ENCODE measurements around the gene EPB42. TPM values are rescaled to one million over a fixed set of nuclear protein-coding genes. Genes with fewer than 3 reads are reported as not detected.
A peak's percentile ranks its signal among the peaks of the same experiment; 100 is the strongest.

Gene EPB42
- not detected in 2 replicates for total RNA-seq (2014; rRNA removed; shearing (Covaris generic))

GRCh38 chr15:43220991-43221403 lies at the start of gene EPB42:
EPB42 (minus strand) TSS chr15:43221018; CDS start chr15:43220825, 193 bp downstream.
- no peak for DNase-seq (ENCODE audit: low read depth)

- DNase-seq (ENCODE audit: low read depth): no peak
These were observed 49.4 kb upstream of the EPB42 start for GRCh38 chr15:43270113-43270665.

- DNase-seq (ENCODE audit: low read depth): peak; percentile 40
These were observed 47.6 kb upstream of the EPB42 start for GRCh38 chr15:43268111-43269105.

- no peak for DNase-seq (ENCODE audit: low read depth)
These were observed 46.6 kb upstream of the EPB42 start for GRCh38 chr15:43267439-43267838.

- no peak for DNase-seq (ENCODE audit: low read depth)
These were observed 46.0 kb upstream of the EPB42 start, which contains the start of gene TGM5 for GRCh38 chr15:43266834-43267233. TGM5 (minus strand) TSS chr15:43266928; CDS start chr15:43266849, 79 bp downstream.

- DNase-seq (ENCODE audit: low read depth): no peak
These were observed 45.6 kb upstream of the EPB42 start for GRCh38 chr15:43266386-43266785.

DNA sequence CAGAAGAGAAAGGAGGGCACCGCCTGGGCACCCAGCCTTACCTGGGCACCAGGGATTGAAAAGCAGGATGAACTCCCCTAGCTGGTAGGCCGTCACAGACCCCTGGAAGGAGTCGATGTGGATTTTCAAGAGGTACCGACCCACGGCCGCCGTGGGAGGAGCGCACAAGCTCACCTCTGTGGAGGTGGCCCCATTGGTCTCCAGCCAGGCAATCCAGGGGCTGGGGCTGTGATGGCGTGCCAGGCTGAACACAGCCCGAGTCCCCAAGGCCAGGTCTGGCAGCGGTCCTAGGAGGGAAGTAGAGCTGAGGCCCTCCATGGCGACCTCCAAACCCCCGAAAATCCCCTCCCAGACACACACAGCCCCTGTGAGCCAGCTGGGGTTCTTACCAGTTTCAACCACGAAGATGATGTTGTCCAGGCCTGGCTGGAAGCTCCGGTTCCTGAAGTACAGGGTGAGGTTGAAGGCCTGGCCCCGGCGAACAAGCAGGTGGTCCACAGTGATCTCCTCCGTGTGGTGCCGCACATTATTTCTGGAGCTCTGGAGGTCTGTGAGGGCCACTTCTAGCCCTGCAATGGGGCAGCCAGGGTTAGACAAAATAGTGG lies 39.3 kb upstream of the EPB42 start:
- no peak for DNase-seq (ENCODE audit: low read depth)

GRCh38 chr15:43258781-43259180 lies 38.0 kb upstream of the EPB42 start:
- no peak for DNase-seq (ENCODE audit: low read depth)

DNA sequence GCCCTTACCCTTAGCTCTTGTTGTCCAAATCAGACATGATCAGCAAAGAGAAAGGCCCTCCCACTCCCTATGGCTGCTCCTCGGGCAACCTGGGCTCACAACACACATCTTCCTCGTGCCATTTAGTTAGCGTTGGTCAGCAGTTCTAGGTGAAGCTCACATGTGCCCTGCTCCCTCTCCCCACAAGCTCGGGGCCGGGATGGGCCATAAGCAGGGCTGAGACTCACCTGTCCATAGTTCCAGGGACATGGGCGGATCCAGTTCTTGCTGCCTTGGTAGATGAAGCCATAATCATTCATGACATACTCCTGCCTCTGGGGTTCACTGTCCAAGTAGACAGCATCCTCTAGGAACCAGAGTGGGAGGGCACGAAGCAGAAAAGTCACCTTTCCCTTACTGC lies 35.5 kb upstream of the EPB42 start:
- no peak for DNase-seq (ENCODE audit: low read depth)

DNA sequence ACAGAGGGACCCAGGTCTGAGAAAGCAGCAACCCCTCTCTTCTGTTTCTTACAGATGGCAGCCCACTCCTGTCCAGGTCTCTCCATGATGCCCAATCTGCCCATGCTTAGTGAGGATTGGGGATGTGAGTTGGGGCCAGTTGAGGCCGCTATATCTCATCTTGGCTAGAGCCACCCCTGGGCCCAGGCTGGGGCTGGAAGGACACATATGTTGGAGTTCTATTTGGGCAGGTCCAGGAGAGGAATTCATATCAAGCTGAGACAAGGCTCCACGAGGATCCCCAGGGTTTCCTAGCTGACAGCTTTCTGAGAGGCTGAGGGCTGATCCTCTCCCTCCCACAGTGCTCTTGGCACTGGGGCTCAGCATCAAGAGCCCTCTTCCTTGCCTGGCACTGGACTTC lies 34.6 kb upstream of the EPB42 start:
- no peak for DNase-seq (ENCODE audit: low read depth)

DNA sequence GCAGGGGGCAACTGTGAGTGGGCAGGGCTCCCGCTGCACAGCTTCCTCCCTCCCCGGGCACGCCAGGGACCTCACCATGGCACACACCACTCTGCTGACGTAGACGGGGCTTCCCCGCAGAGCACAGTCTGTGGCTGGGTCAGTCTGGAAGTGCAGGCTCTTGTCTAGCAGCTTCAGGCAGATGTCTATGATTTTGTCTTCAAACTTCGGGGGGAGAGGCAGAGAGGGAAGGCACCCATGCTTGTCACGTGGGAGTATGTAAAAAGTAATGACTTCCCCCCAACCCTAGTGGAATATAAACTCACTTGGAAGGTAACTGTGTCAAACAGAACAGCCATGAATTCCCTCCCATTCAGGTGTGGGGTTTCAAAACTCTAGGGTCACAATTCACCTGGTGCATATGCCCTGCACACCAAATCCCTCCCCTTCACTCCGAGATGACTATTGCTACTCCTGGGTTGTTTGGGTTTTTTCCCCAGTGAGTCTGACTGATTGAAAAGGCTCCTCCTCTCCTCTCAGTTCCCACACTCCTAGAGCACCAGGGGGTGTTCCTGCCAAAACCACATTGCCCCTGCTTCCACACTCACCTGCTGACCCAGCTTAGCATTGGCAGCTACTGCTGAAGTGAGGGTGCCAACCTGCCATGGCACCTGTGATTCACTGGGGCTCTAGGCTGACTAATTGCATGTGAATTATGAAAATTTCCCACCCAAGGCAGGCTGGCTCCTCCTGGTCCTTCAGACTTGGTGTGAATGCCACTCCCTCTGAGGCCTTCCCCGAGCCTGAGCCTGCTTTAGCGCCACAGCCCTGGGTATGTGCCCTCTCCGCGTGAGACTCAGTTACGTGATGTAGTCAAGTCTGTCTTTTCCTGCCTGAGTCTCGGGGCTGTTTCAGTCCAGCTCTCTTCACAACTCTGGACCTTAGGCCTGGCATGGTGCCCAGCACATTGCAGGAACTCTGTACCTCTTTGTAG lies 32.9 kb upstream of the EPB42 start:
- DNase-seq (ENCODE audit: low read depth): peak; percentile 45

DNA sequence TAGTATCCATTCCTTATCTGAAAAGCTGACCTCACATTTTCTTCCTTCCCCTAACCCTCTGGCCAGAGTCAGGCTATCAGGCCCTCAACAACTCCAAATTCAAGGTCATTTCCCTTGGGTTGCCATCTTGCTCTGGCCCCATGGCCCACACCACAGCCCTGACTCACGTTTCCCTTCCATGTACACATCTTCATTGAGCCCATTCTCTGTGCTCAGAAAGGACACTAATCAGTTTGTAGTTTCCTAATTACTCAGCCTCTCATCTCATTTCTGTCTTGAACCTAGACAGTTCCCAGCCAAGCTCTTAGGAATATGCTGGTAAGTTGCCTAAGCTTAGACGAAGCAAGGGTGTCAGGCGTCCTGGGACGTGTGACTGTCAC lies 31.0 kb upstream of the EPB42 start:
- no peak for DNase-seq (ENCODE audit: low read depth)

DNA sequence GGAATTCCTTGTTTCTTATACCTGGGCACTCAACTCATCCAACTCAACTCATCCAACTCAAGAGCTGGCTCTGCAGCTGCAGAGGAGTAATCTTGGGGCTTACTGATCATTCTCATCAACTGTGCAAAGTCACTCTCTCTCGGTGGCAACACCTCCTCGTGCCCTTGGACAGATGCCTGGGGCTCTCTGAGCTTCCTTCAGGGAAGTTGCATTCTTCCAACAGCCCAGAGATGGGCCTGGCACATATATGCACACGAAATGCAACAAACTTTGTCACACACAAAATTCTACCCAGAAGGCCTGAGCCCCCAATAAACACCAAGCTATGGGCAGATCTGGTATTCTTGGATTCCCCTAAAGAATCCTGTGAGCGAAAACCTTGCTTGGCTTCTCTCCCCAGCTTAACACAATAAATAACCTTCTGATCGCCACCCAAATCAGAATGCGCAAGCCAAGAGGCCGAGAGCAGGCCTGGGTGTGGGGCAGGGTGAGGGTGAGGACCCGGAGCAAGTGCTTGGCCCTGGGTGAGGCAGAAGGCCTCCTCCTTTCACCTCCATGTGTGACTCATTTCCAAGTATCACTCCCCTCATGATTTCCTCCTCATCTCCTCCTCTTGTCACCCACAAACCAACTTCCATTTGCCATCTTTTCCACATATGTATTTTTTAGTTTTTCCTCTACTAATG lies 30.5 kb upstream of the EPB42 start:
- no peak for DNase-seq (ENCODE audit: low read depth)

DNA sequence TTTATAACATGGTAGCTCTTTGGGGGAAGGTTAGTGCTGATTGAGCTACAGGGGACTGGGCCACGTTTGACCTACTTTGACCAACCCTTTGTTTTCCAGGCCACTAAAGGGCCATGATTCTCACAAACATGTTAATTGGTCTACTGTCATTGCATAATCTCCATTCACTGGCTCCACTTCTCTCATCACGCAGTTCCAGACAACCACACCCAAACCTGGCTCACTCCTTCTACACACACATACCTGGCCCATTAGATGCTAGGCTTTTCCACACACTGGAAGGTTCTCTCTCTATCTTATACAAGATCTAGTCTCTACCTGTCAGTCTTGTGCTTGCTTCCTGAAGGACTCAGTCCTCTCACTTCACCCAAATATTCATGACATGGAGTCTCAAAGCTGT lies 30.0 kb upstream of the EPB42 start:
- DNase-seq (ENCODE audit: low read depth): no peak

GRCh38 chr15:43249699-43250203 lies 28.9 kb upstream of the EPB42 start:
- DNase-seq (ENCODE audit: low read depth): peak; percentile 95

GRCh38 chr15:43249236-43249635 lies 28.4 kb upstream of the EPB42 start:
- no peak for DNase-seq (ENCODE audit: low read depth)

DNA sequence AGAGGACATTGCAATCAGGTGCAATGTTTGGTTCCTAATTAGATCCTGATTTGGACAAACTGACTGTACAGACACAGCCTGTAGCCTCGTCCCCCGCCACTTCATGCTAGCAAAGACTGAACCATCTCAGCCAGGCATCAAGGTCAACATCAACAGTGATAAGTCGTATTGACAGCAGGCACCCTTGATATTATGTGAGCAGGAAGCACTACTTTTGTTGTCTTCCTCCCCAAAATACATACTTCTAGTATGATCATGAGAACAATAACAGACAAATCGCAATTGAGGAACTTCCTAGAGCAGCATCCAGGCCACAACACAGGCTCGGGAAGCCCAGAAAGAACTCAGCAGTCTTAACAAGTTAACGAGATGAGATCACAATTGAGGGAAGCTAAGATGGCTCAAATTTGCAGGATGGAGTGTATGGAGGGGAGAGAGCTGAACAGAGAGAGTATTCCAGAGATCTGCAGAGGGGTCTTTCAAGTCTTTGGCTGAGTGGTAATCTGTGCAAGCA lies 25.5 kb upstream of the EPB42 start:
- no peak for DNase-seq (ENCODE audit: low read depth)

- no peak for DNase-seq (ENCODE audit: low read depth)
These were observed 23.3 kb upstream of the EPB42 start for GRCh38 chr15:43244092-43244491.

GRCh38 chr15:43243020-43243645 lies 22.3 kb upstream of the EPB42 start:
- DNase-seq (ENCODE audit: low read depth): no peak

- DNase-seq (ENCODE audit: low read depth): no peak
These were observed 21.8 kb upstream of the EPB42 start for GRCh38 chr15:43242616-43243015.
